Psoas muscle (tissue), 8 donors: ENCODE results near the gene MYL5. TPM values are rescaled to one million over a fixed set of nuclear protein-coding genes. Genes with fewer than 3 reads are reported as not detected.
A peak's percentile ranks its signal among the peaks of the same experiment; 100 is the strongest.

Experiments used
- ATAC-seq, 4 donors: fragments of 200-7000 bp; cut with Tn5 transposase; one replicate each; pipeline ENCODE4 v1.9.1; 2020; ENCODE audit warnings: moderate library complexity in 3 of 4, mild to moderate bottlenecking in 2 of 4
- DNase-seq, 2 donors: peaks; one replicate each; pipeline ENCODE4 v3.0.0-alpha.2; 2020
- H3K27ac ChIP-seq: fragments of 200-600 bp; one replicate; pipeline ENCODE4 v1.8.0; 2022
- H3K27me3 ChIP-seq, 3 donors: fragments of 200-600 bp in 1 of 3; one replicate each; pipeline versions ENCODE4 v1.6.1 to v1.8.0; 2013 to 2022; ENCODE audit warnings: low read length in 2 of 3, mild to moderate bottlenecking in 2 of 3, moderate library complexity in 1 of 3; ENCODE audit not compliant: insufficient read depth in 3 of 3
- H3K36me3 ChIP-seq, 2 donors: fragments of 200-600 bp in 1 of 2; one replicate each; pipeline versions ENCODE4 v1.6.1 to v1.8.0; 2013 to 2022; ENCODE audit warnings: low read depth in 1 of 2, mild to moderate bottlenecking in 1 of 2, moderate library complexity in 1 of 2; ENCODE audit not compliant: insufficient read depth in 1 of 2
- H3K4me1 ChIP-seq: fragments of 200-600 bp; one replicate; pipeline ENCODE4 v1.8.0; 2022
- H3K4me3 ChIP-seq: fragments of 200-600 bp; one replicate; pipeline ENCODE4 v1.8.0; 2022; ENCODE audit warnings: mild to moderate bottlenecking
- H3K9me3 ChIP-seq: fragments of 200-600 bp; one replicate; pipeline ENCODE4 v1.8.0; 2022
- WGBS, 3 donors: extraction: QIAGEN DNeasy Blood & Tissue Kit; methylation state at CpG; one replicate each; pipeline versions ENCODE4 v1.1.6 to v1.1.7; 2013; 5-methylcytosine and 5-hydroxymethylcytosine counted together
- intact Hi-C, 2 donors: fragments of 100-400 bp; cut with DNase I; formaldehyde crosslinking; loops; one replicate each; pipeline versions ENCODE4 v1.11.0 to v1.14.2; 2022
- polyA plus RNA-seq, 3 donors: library from polyadenylated mRNA; stranded (reverse); fragments of 200-250 nt; gene quantifications; one replicate each; pipeline ENCODE4 v1.2.3, GENCODE V29; 2013
- total RNA-seq, 4 donors: library from RNA; stranded (reverse); fragmentation: NEBNext Ultra II Directional in 2 of 4; extraction: Animal tissue kit (Norgen Biotek cat#: 25700) in 2 of 4; gene quantifications; one replicate each; pipeline versions ENCODE4 v1.2.1 to v1.2.4, GENCODE V29; 2021 to 2023
- TF ChIP-seq, protein P1 (sequence below): fragments of 200-600 bp; IDR thresholded peaks from one replicate; pipeline ENCODE4 v1.8.0; 2022; ENCODE audit warnings: antibody characterized with exemption
- donor health status: healthy with polysubstance abuse.
- donor health status: DM: no; HTN: no; CAD: no; lungs with moderate emphysema.
- donor health status: Bipolar disorder and iron deficiency.
- donor health status: healthy.
- donor health status: DM: yes; HTN: yes; CAD: no.
- donor health status: DM: no; HTN: no; CAD: no.
- donor health status: DM: no; HTN: no; CAD: no.
- donor health status: DM: yes; HTN: yes; CAD: no.

Gene MYL5
- total and polyA plus RNA-seq, 7 donors: 2.0 to 11.2 (median 5.4) TPM

- intact Hi-C loops: no loop called here
- TF ChIP-seq, protein P1, sequence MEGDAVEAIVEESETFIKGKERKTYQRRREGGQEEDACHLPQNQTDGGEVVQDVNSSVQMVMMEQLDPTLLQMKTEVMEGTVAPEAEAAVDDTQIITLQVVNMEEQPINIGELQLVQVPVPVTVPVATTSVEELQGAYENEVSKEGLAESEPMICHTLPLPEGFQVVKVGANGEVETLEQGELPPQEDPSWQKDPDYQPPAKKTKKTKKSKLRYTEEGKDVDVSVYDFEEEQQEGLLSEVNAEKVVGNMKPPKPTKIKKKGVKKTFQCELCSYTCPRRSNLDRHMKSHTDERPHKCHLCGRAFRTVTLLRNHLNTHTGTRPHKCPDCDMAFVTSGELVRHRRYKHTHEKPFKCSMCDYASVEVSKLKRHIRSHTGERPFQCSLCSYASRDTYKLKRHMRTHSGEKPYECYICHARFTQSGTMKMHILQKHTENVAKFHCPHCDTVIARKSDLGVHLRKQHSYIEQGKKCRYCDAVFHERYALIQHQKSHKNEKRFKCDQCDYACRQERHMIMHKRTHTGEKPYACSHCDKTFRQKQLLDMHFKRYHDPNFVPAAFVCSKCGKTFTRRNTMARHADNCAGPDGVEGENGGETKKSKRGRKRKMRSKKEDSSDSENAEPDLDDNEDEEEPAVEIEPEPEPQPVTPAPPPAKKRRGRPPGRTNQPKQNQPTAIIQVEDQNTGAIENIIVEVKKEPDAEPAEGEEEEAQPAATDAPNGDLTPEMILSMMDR: no peak
- 53 to 68% (median 63%) methylated on average over 16 of the region's 16 CpGs for WGBS, 3 donors
- H3K9me3 ChIP-seq: no peaks in the 10 kb centered on the region
- no peak for DNase-seq
- no peak overlapping the region for H3K27ac ChIP-seq
- H3K4me3 ChIP-seq: no peak overlapping the region
- H3K27me3 ChIP-seq: peaks cover 0 to 1% (median 0%) of the 10 kb centered on the region in 3 donors
- no peaks in the 10 kb centered on the region for H3K4me1 ChIP-seq
- no peak for ATAC-seq
- H3K36me3 ChIP-seq: no peaks in the 10 kb centered on the region
These were observed 26.4 kb downstream of the MYL5 start for GRCh38 chr4:700587-701264.

GRCh38 chr4:702618-703048, 28.3 kb downstream of the MYL5 start:
- Histone ChIP-seq H3K27ac (no peak overlapping the region), H3K4me1 (peaks cover 5% of the 10 kb centered on the region), H3K36me3 (no peaks in the 10 kb centered on the region), H3K4me3 (no peak overlapping the region), H3K9me3 (no peaks in the 10 kb centered on the region), H3K27me3 (peaks cover 0 to 1% (median 0%) of the 10 kb centered on the region in 3 donors)
- TF ChIP-seq, protein P1: no peak
- no peak for ATAC-seq
- WGBS, 3 donors: 75 to 86% (median 82%) methylated on average over 7 of the region's 7 CpGs
- DNase-seq: peak in 1 of 2 donors; percentile 46
- intact Hi-C loops: no loop called here

DNA sequence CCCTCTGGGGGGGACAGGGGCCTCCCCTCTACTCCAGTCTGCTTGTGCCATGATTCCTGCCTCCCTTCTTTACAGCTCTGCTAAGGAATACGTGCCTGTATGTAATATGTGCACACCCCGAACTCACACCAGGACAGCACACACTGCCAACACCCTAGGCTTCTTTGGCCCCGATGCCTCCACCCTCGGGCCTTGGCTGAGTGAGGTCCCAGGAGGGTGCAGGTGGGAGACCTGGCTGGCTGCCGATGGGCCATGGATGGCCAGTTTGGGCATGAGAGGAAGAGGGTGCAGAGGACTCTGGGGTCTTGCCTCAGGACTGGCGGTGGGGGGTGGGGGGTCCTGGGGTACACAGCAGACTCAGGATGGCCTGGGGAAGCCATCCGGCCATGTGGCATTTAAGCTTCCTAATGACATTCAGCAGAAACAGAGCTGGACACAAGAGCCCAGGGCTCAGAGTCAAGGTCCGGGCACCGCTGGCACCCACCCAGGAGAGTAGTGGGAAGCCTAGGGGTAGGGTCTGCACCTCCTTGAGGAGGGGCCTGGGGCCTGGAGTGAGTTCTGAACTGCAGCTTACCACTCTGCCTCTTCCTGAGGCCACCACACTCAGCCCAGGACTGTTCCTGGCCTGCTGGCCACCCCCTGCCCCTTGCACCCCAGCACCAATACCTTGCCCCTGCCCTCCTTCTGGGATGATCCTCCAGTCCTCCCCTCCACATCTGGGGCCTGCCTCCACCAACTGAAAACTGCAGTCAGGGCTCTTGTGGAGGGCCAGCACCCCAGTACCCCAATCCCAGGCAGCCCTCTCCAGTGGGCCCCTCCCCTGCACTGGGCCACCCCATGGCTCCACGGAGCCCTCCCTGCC, 29.2 kb downstream of the MYL5 start:
- intact Hi-C loops: no loop called here
- peaks cover 12% of the 10 kb centered on the region for H3K4me1 ChIP-seq
- ATAC-seq (no peak), DNase-seq (peak in 1 of 2 donors; percentile 51)
- H3K9me3 ChIP-seq: no peaks in the 10 kb centered on the region
- H3K36me3 ChIP-seq: no peaks in the 10 kb centered on the region
- no peak overlapping the region for H3K27ac ChIP-seq
- 76 to 80% (median 80%) methylated on average over 10 of the region's 10 CpGs for WGBS, 3 donors
- peaks cover 0 to 1% (median 0%) of the 10 kb centered on the region in 3 donors for H3K27me3 ChIP-seq
- H3K4me3 ChIP-seq: no peak overlapping the region
- TF ChIP-seq, protein P1: no peak

DNA sequence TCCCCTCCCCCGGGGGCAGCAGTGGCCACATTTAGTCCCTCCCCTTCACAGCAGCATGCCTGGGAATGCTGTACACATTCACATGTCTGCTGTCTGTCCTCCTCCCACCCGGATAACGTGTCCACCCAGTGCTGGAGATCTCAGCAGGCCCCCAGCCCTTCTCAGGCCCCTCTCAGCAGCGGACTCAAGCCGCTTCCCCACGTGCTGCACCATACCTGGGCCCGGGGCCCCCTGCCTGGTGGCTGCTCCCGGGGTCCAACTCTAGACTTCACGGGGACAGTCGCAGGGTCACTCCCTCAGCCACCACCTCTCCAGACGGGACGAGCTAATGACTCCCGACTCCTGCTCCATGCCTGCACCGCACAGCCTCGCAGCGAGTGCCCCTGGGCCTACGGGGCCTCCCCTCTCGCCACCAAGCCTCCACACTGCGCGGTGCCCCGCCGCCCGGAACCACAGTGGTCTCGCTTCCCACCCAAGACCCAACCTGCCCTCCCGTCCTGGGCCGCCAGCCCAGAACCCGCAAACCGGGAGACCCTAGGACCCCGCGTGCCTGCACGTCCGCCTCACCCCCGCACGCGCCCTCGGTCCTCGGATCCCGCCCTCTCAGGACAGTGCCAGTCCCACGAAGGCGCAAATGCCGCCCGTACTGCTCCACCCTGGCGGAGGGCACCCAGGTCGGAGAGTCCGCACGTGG, 30.0 kb downstream of the MYL5 start:
- Histone ChIP-seq H3K4me1 (peaks cover 12% of the 10 kb centered on the region), H3K36me3 (no peaks in the 10 kb centered on the region), H3K27me3 (no peaks in the 10 kb centered on the region), H3K4me3 (no peak overlapping the region), H3K9me3 (no peaks in the 10 kb centered on the region), H3K27ac (no peak overlapping the region)
- intact Hi-C loops: no loop called here
- TF ChIP-seq, protein P1: no peak
- WGBS, 3 donors: 92 to 93% (median 93%) methylated on average over 45 to 46 of the region's 46 CpGs
- DNase-seq (no peak), ATAC-seq (no peak)
